Measurements from ENCODE around the gene D2HGDH. TPM values are rescaled to one million over a fixed set of nuclear protein-coding genes. Genes with fewer than 3 reads are reported as not detected.

D2HGDH gene
- total and polyA plus RNA-seq, 2 of the 8 experiments (the other 6 are each of a cell fraction or from before 2014, with no cell fraction given), result 3.4 to 8.1 TPM

DNA sequence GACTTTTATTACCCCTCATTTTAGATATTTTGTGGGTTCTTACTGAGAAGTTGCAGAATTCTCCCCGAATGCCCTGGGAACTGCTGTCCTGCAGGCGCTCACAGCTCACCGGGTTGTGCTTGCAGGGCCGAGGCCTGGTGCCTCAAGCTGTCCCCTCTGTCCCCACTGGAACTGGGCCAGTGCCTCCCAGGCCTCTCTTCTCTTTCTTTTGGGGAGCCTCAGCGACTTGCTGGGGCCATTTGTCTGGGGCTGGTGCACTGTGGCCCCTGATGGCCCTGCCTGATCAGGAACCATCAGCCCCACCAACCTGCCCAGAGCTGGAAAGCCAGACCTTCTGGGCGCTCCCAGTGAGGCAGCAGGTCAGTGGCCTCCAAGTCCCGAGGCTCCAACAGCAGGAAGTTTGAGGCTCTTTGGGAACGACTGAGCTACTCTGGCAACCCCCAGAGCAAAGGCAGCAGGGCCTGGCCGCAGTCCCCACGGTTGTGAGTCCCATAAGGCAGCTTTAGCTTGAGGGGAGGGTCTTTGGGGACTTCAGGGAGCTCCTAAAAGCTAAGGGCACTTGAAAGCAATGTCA lies 59.9 kb downstream of the D2HGDH start:
- no peaks in the 10 kb centered on the region for H3K27me3 ChIP-seq (replicated peaks in 1 of 4; ENCODE audit: control insufficient read depth in 3 of 4, extremely low read depth in 1 of 4, insufficient read depth in 3 of 4, low read length in 3 of 4)
- no peak overlapping the region for H4K91ac ChIP-seq (replicated peaks; ENCODE audit: insufficient read length, low read length)
- DNase-seq (ENCODE audit: low read depth in 1 of 2, low spot score in 2 of 2), result no peak
- TF ChIP-seq HDAC6 (IDR thresholded peaks at IDR 0.05; ENCODE audit: low read depth, low read length), result no peak
- TF ChIP-seq, protein P1, sequence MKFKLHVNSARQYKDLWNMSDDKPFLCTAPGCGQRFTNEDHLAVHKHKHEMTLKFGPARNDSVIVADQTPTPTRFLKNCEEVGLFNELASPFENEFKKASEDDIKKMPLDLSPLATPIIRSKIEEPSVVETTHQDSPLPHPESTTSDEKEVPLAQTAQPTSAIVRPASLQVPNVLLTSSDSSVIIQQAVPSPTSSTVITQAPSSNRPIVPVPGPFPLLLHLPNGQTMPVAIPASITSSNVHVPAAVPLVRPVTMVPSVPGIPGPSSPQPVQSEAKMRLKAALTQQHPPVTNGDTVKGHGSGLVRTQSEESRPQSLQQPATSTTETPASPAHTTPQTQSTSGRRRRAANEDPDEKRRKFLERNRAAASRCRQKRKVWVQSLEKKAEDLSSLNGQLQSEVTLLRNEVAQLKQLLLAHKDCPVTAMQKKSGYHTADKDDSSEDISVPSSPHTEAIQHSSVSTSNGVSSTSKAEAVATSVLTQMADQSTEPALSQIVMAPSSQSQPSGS (IDR thresholded peaks at IDR 0.05; ENCODE audit: low read length), result no peak
- no peak for TF ChIP-seq NRF1 (IDR thresholded peaks at IDR 0.05; ENCODE audit: low read depth, low read length)
- TF ChIP-seq, protein P2, sequence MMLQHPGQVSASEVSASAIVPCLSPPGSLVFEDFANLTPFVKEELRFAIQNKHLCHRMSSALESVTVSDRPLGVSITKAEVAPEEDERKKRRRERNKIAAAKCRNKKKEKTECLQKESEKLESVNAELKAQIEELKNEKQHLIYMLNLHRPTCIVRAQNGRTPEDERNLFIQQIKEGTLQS (IDR thresholded peaks at IDR 0.05; ENCODE audit: insufficient read depth, low read depth, low read length), result no peak
- no peak for TF ChIP-seq EP300 (IDR thresholded peaks at IDR 0.05; ENCODE audit: borderline replicate concordance in 1 of 2, low read depth in 2 of 2, low read length in 2 of 2)
- no peak for TF ChIP-seq CHD2 (IDR thresholded peaks at IDR 0.05; ENCODE audit: low read length)
- TF ChIP-seq SP2 (IDR thresholded peaks at IDR 0.05; ENCODE audit: low read length), result no peak
- TF ChIP-seq SRF (IDR thresholded peaks at IDR 0.05; ENCODE audit: low read depth, low read length), result no peak
- TF ChIP-seq ASH2L (IDR thresholded peaks at IDR 0.05; ENCODE audit: low read length), result no peak
- TF ChIP-seq SP4 (IDR thresholded peaks at IDR 0.05; ENCODE audit: low read length), result no peak
- TF ChIP-seq BRCA1 (IDR thresholded peaks at IDR 0.05; ENCODE audit: low read depth, low read length), result no peak

More for the DNA sequence above, 59.9 kb downstream of the D2HGDH start:
- peaks cover 2% of the 10 kb centered on the region; the same call in 1 of the 2 replicates for H3K23me2 ChIP-seq (ENCODE audit: low read depth, low read length)
- no peak overlapping the region for H2AFZ ChIP-seq (ENCODE audit: low read length)
- no peak overlapping the region for H2BK15ac ChIP-seq (ENCODE audit: low read length)
- H3K36me3 ChIP-seq (ENCODE audit: control insufficient read depth in 2 of 4, insufficient read depth in 4 of 4, low read length in 3 of 4), result no peaks in the 10 kb centered on the region
- FAIRE-seq, result no peak
- no peak overlapping the region for H3K9ac ChIP-seq (replicated peaks in 1 of 4; ENCODE audit: extremely low read depth in 1 of 4, low read depth in 3 of 4, low read length in 3 of 4)
- H3K23ac ChIP-seq (ENCODE audit: insufficient read length), result no peak overlapping the region
- H3K4me3 ChIP-seq (ENCODE audit: extremely low read depth in 1 of 4, insufficient read depth in 2 of 4, low read depth in 3 of 4, low read length in 4 of 4), result no peak overlapping the region
- H3K9me3 ChIP-seq (ENCODE audit: insufficient read depth in 2 of 2, low read depth in 1 of 2, low read length in 1 of 2), result peaks cover 10 to 13% of the 10 kb centered on the region in 2 experiments
- 87% methylated on average over 9 of the region's 10 CpGs; no CpG with 5 or more reads in 1 of the 2 experiments for WGBS, 2 experiments (ENCODE audit: extremely low coverage in 1 of 2, insufficient coverage in 1 of 2, insufficient read length in 1 of 2, insufficient replicate concordance in 2 of 2, low coverage in 1 of 2, low lambda C conversion rate in 2 of 2, missing lambda C conversion rate in 1 of 2)
- H2BK20ac ChIP-seq (ENCODE audit: low read length), result no peak overlapping the region
- no peak overlapping the region for H3K18ac ChIP-seq (ENCODE audit: extremely low read depth, low read length)
- no peak overlapping the region for H3K4me2 ChIP-seq (ENCODE audit: insufficient read depth in 1 of 2, low read depth in 2 of 2, low read length in 2 of 2)
- no peak overlapping the region for H3K14ac ChIP-seq (ENCODE audit: insufficient read length)
- no peak overlapping the region for H2BK5ac ChIP-seq (ENCODE audit: low read depth, low read length)
- no peaks in the 10 kb centered on the region for H3K4me1 ChIP-seq (replicated peaks in 1 of 4; ENCODE audit: control insufficient read depth in 3 of 4, insufficient read depth in 4 of 4, low read length in 3 of 4)
- H3K79me1 ChIP-seq (ENCODE audit: low read depth, low read length), result no peaks in the 10 kb centered on the region
- no peak overlapping the region for H2BK12ac ChIP-seq (ENCODE audit: low read depth, low read length)
- no peak overlapping the region for H3K27ac ChIP-seq (ENCODE audit: low read depth, low read length)
- no peak overlapping the region for H2BK120ac ChIP-seq (replicated peaks; ENCODE audit: low read depth, low read length)
- H4K20me1 ChIP-seq (replicated peaks in 1 of 2; ENCODE audit: control insufficient read depth in 1 of 2, insufficient read depth in 2 of 2, low read length in 2 of 2), result no peaks in the 10 kb centered on the region
- H3K56ac ChIP-seq (replicated peaks; ENCODE audit: insufficient read length, low read depth, low read length), result no peak overlapping the region
- H3K79me2 ChIP-seq (ENCODE audit: control insufficient read depth in 1 of 2, insufficient read depth in 2 of 2, low read length in 2 of 2), result no peaks in the 10 kb centered on the region
- peak overlapping the region; percentile 25; the same call in 1 of the 2 replicates for H4K8ac ChIP-seq (ENCODE audit: extremely low read depth, insufficient read depth, low read length)
- H4K5ac ChIP-seq (ENCODE audit: insufficient read length, low read depth, low read length), result no peak overlapping the region
- POLR2A ChIA-PET (ENCODE audit: partially characterized antibody), result interaction anchor here (0.8 to 1.5 kb wide), 3 partner anchors 10 to 93 kb away, joined by 3 to 4 read pairs (median 3); partner anchors contain the start of gene ING5
- no peak overlapping the region for H2AK5ac ChIP-seq (ENCODE audit: low read depth, low read length)
- H3K4ac ChIP-seq (replicated peaks; ENCODE audit: insufficient read length, low read depth, low read length), result no peak overlapping the region
- CTCF ChIA-PET (ENCODE audit: partially characterized antibody), result no interaction called here
